ENCODE data around the gene EYA3. TPM values are rescaled to one million over a fixed set of nuclear protein-coding genes. Genes with fewer than 3 reads are reported as not detected.
A peak's percentile ranks its signal among the peaks of the same experiment; 100 is the strongest.

The EYA3 gene
- total and polyA plus RNA-seq, 5 donors, result 5.8 to 22.7 (median 18.9) TPM

- no peaks in the 10 kb centered on the region for H3K27me3 ChIP-seq (ENCODE audit: control insufficient read depth, insufficient read depth)
- no peaks in the 10 kb centered on the region for H3K9me3 ChIP-seq (ENCODE audit: control insufficient read depth, low read length)
- WGBS, result 99% methylated on average over 1 of the region's 1 CpG
- no peaks in the 10 kb centered on the region for H3K4me1 ChIP-seq (ENCODE audit: control insufficient read depth, insufficient read depth, low read length)
- ATAC-seq (no peak), DNase-seq (no peak)
- intact Hi-C loops (cut with DNase I), result no loop called here
- H3K27ac ChIP-seq (ENCODE audit: low read length), result no peak overlapping the region
- H3K4me3 ChIP-seq (ENCODE audit: low read length), result no peak overlapping the region
Measured at GRCh38 chr1:28044399-28044798, 44.0 kb downstream of the EYA3 start.

- no peak for DNase-seq
- Histone ChIP-seq H3K27ac (ENCODE audit: low read length) (no peak overlapping the region), H3K4me1 (ENCODE audit: control insufficient read depth, insufficient read depth, low read length) (no peaks in the 10 kb centered on the region), H3K4me3 (ENCODE audit: low read length) (no peak overlapping the region), H3K27me3 (ENCODE audit: control insufficient read depth, insufficient read depth) (no peaks in the 10 kb centered on the region), H3K9me3 (ENCODE audit: control insufficient read depth, low read length) (no peaks in the 10 kb centered on the region)
- intact Hi-C loops (cut with DNase I), result no loop called here
- no peak for ATAC-seq
- WGBS, result 61% methylated on average over 2 of the region's 2 CpGs
Measured at GRCh38 chr1:28039341-28039740, 49.1 kb downstream of the EYA3 start.

- Histone ChIP-seq H3K9me3 (ENCODE audit: control insufficient read depth, low read length) (no peaks in the 10 kb centered on the region), H3K27ac (ENCODE audit: low read length) (no peak overlapping the region), H3K4me3 (ENCODE audit: low read length) (no peak overlapping the region), H3K4me1 (ENCODE audit: control insufficient read depth, insufficient read depth, low read length) (no peaks in the 10 kb centered on the region), H3K27me3 (ENCODE audit: control insufficient read depth, insufficient read depth) (no peaks in the 10 kb centered on the region)
- intact Hi-C loops (cut with DNase I), result no loop called here
- 97% methylated on average over 8 of the region's 8 CpGs for WGBS
- DNase-seq, result no peak
- ATAC-seq, result no peak
Measured at GRCh38 chr1:28037946-28038345, 50.5 kb downstream of the EYA3 start.

- intact Hi-C loops (cut with DNase I), result no loop called here
- Histone ChIP-seq H3K4me1 (ENCODE audit: control insufficient read depth, insufficient read depth, low read length) (no peaks in the 10 kb centered on the region), H3K27me3 (ENCODE audit: control insufficient read depth, insufficient read depth) (no peaks in the 10 kb centered on the region), H3K27ac (ENCODE audit: low read length) (no peak overlapping the region), H3K4me3 (ENCODE audit: low read length) (no peak overlapping the region), H3K9me3 (ENCODE audit: control insufficient read depth, low read length) (no peaks in the 10 kb centered on the region)
- ATAC-seq (no peak), DNase-seq (no peak)
Measured at GRCh38 chr1:28037206-28037605, 51.2 kb downstream of the EYA3 start.

GRCh38 chr1:28036431-28036830 is 52.0 kb downstream of the EYA3 start:
- Histone ChIP-seq H3K9me3 (ENCODE audit: control insufficient read depth, low read length) (no peaks in the 10 kb centered on the region), H3K4me3 (ENCODE audit: low read length) (no peak overlapping the region), H3K4me1 (ENCODE audit: control insufficient read depth, insufficient read depth, low read length) (no peaks in the 10 kb centered on the region), H3K27ac (ENCODE audit: low read length) (no peak overlapping the region), H3K27me3 (ENCODE audit: control insufficient read depth, insufficient read depth) (no peaks in the 10 kb centered on the region)
- ATAC-seq, result no peak
- intact Hi-C loops (cut with DNase I), result no loop called here
- no peak for DNase-seq
- 93% methylated on average over 2 of the region's 2 CpGs for WGBS

- H3K9me3 ChIP-seq (ENCODE audit: control insufficient read depth, low read length), result no peaks in the 10 kb centered on the region
- no peaks in the 10 kb centered on the region for H3K4me1 ChIP-seq (ENCODE audit: control insufficient read depth, insufficient read depth, low read length)
- DNase-seq (no peak), ATAC-seq (no peak)
- WGBS, result 90% methylated on average over 4 of the region's 4 CpGs
- intact Hi-C loops (cut with DNase I), result no loop called here
- H3K27ac ChIP-seq (ENCODE audit: low read length), result no peak overlapping the region
- H3K27me3 ChIP-seq (ENCODE audit: control insufficient read depth, insufficient read depth), result no peaks in the 10 kb centered on the region
- no peak overlapping the region for H3K4me3 ChIP-seq (ENCODE audit: low read length)
Measured at GRCh38 chr1:28035420-28035819, 53.0 kb downstream of the EYA3 start.

GRCh38 chr1:28032281-28032680 is 56.1 kb downstream of the EYA3 start:
- ATAC-seq (no peak), DNase-seq (no peak)
- no peaks in the 10 kb centered on the region for H3K4me1 ChIP-seq (ENCODE audit: control insufficient read depth, insufficient read depth, low read length)
- intact Hi-C loops (cut with DNase I), result no loop called here
- no peaks in the 10 kb centered on the region for H3K9me3 ChIP-seq (ENCODE audit: control insufficient read depth, low read length)
- H3K27ac ChIP-seq (ENCODE audit: low read length), result no peak overlapping the region
- no peak overlapping the region for H3K4me3 ChIP-seq (ENCODE audit: low read length)
- H3K27me3 ChIP-seq (ENCODE audit: control insufficient read depth, insufficient read depth), result no peaks in the 10 kb centered on the region

GRCh38 chr1:28031173-28031572 is 57.2 kb downstream of the EYA3 start:
- ATAC-seq (peak; percentile 43 to 80), DNase-seq (no peak)
- no peaks in the 10 kb centered on the region for H3K4me1 ChIP-seq (ENCODE audit: control insufficient read depth, insufficient read depth, low read length)
- intact Hi-C loops (cut with DNase I), result no loop called here
- H3K4me3 ChIP-seq (ENCODE audit: low read length), result no peak overlapping the region
- no peaks in the 10 kb centered on the region for H3K27me3 ChIP-seq (ENCODE audit: control insufficient read depth, insufficient read depth)
- no peaks in the 10 kb centered on the region for H3K9me3 ChIP-seq (ENCODE audit: control insufficient read depth, low read length)
- H3K27ac ChIP-seq (ENCODE audit: low read length), result no peak overlapping the region

GRCh38 chr1:28028873-28029654 is 59.3 kb downstream of the EYA3 start:
- Histone ChIP-seq H3K27ac (ENCODE audit: low read length) (no peak overlapping the region), H3K9me3 (ENCODE audit: control insufficient read depth, low read length) (no peaks in the 10 kb centered on the region), H3K4me3 (ENCODE audit: low read length) (no peak overlapping the region), H3K27me3 (ENCODE audit: control insufficient read depth, insufficient read depth) (no peaks in the 10 kb centered on the region), H3K4me1 (ENCODE audit: control insufficient read depth, insufficient read depth, low read length) (no peaks in the 10 kb centered on the region)
- ATAC-seq (no peak), DNase-seq (no peak)
- intact Hi-C loops (cut with DNase I), result no loop called here
- 76% methylated on average over 3 of the region's 3 CpGs for WGBS

- intact Hi-C loops (cut with DNase I), result no loop called here
- H3K4me1 ChIP-seq (ENCODE audit: control insufficient read depth, insufficient read depth, low read length), result no peaks in the 10 kb centered on the region
- no peak for ATAC-seq
- no peak overlapping the region for H3K4me3 ChIP-seq (ENCODE audit: low read length)
- H3K27ac ChIP-seq (ENCODE audit: low read length), result no peak overlapping the region
- H3K9me3 ChIP-seq (ENCODE audit: control insufficient read depth, low read length), result no peaks in the 10 kb centered on the region
- no peak for DNase-seq
- H3K27me3 ChIP-seq (ENCODE audit: control insufficient read depth, insufficient read depth), result no peaks in the 10 kb centered on the region
Measured at GRCh38 chr1:28027660-28028059, 60.8 kb downstream of the EYA3 start.

- intact Hi-C loops (cut with DNase I), result no loop called here
- no peaks in the 10 kb centered on the region for H3K4me1 ChIP-seq (ENCODE audit: control insufficient read depth, insufficient read depth, low read length)
- no peaks in the 10 kb centered on the region for H3K9me3 ChIP-seq (ENCODE audit: control insufficient read depth, low read length)
- H3K27me3 ChIP-seq (ENCODE audit: control insufficient read depth, insufficient read depth), result no peaks in the 10 kb centered on the region
- 82% methylated on average over 1 of the region's 1 CpG for WGBS
- H3K27ac ChIP-seq (ENCODE audit: low read length), result no peak overlapping the region
- ATAC-seq (no peak), DNase-seq (no peak)
- H3K4me3 ChIP-seq (ENCODE audit: low read length), result no peak overlapping the region
Measured at GRCh38 chr1:28027238-28027637, 61.2 kb downstream of the EYA3 start.

GRCh38 chr1:28026329-28026728 is 62.1 kb downstream of the EYA3 start:
- no peak for DNase-seq
- Histone ChIP-seq H3K27me3 (ENCODE audit: control insufficient read depth, insufficient read depth) (no peaks in the 10 kb centered on the region), H3K4me1 (ENCODE audit: control insufficient read depth, insufficient read depth, low read length) (no peaks in the 10 kb centered on the region), H3K4me3 (ENCODE audit: low read length) (no peak overlapping the region), H3K27ac (ENCODE audit: low read length) (no peak overlapping the region), H3K9me3 (ENCODE audit: control insufficient read depth, low read length) (no peaks in the 10 kb centered on the region)
- intact Hi-C loops (cut with DNase I), result no loop called here
- ATAC-seq, result no peak
- 97% methylated on average over 3 of the region's 3 CpGs for WGBS

Data from right cardiac atrium (tissue), 5 donors.